Measurements from ENCODE around the gene SEC14L3.

- TF ChIP-seq POLR2A (IDR thresholded peaks at IDR 0.05) = no peak
- TF ChIP-seq, protein P1, sequence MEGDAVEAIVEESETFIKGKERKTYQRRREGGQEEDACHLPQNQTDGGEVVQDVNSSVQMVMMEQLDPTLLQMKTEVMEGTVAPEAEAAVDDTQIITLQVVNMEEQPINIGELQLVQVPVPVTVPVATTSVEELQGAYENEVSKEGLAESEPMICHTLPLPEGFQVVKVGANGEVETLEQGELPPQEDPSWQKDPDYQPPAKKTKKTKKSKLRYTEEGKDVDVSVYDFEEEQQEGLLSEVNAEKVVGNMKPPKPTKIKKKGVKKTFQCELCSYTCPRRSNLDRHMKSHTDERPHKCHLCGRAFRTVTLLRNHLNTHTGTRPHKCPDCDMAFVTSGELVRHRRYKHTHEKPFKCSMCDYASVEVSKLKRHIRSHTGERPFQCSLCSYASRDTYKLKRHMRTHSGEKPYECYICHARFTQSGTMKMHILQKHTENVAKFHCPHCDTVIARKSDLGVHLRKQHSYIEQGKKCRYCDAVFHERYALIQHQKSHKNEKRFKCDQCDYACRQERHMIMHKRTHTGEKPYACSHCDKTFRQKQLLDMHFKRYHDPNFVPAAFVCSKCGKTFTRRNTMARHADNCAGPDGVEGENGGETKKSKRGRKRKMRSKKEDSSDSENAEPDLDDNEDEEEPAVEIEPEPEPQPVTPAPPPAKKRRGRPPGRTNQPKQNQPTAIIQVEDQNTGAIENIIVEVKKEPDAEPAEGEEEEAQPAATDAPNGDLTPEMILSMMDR (IDR thresholded peaks at IDR 0.05) = peak; percentile 79 to 88 (median 82)
Observed at GRCh38 chr22:30444632-30445437, 27.0 kb downstream of the SEC14L3 start.

All from right lobe of liver (tissue), 4 donors.